GM12878 (cell line): ENCODE results near the gene SP6. TPM values are rescaled to one million over a fixed set of nuclear protein-coding genes. Genes with fewer than 3 reads are reported as not detected.

Experiments
- ATAC-seq: fragments of 200-7000 bp; cut with Tn5 transposase; 3 replicates; pipeline ENCODE4 v1.9.1; 2020; ENCODE audit warnings: mild to moderate bottlenecking, moderate library complexity
- BruUV-seq: library from RNA; stranded (reverse); fragments of 400-500 nt; replicated peaks from 2 replicates; lab custom pipeline; 2021; lab: Mats Ljungman, UMichigan
- CTCF ChIA-PET: fragments of 300-600 bp; sonication (Branson Sonifier 250); formaldehyde crosslinking; extraction: SDS; loops from one replicate; lab custom pipeline; 2021; ENCODE audit warnings: inconsistent platforms; lab: Yijun Ruan, JAX
- POLR2A ChIA-PET: fragments of 350-600 bp; formaldehyde crosslinking; extraction: SDS; loops from one replicate; lab custom pipeline; 2021; ENCODE audit warnings: inconsistent platforms; lab: Charles Lee
- RAD21 ChIA-PET: fragments of 300-600 bp; sonication (Branson Sonifier 250); formaldehyde crosslinking; loops from one replicate; lab custom pipeline; 2023; ENCODE audit warnings: antibody characterized with exemption; ENCODE audit not compliant: unreplicated experiment; lab: Charles Lee
- SMC1A ChIA-PET: fragments of 300-600 bp; sonication (Branson Sonifier 250); formaldehyde crosslinking; loops from one replicate; lab custom pipeline; 2023; ENCODE audit not compliant: unreplicated experiment, uncharacterized antibody; lab: Charles Lee
- DNase-seq: peaks from one replicate; pipeline ENCODE4 v3.0.0-alpha.2; 2011; ENCODE audit warnings: low read depth, low spot score
- FAIRE-seq: peaks from 3 replicates; lab custom pipeline; 2011; peaks lifted over from hg19 to GRCh38; lab: Jason Lieb, UNC
- H2AFZ ChIP-seq: 2 replicates; pipeline ENCODE4 v1.6.0; 2011; ENCODE audit warnings: low read depth, low read length, control low read depth; ENCODE audit not compliant: control insufficient read depth
- H3K27ac ChIP-seq: 2 replicates; pipeline ENCODE4 v1.5.1; 2011; ENCODE audit warnings: control low read depth; ENCODE audit not compliant: control insufficient read depth, insufficient read depth
- H3K27me3 ChIP-seq, 2 experiments: replicated peaks in 1 of 2; 2 replicates each; pipeline versions ENCODE4 v1.6.0 to v1.6.1; 2011; ENCODE audit warnings: low read length in 1 of 2; ENCODE audit not compliant: control insufficient read depth in 2 of 2, insufficient read depth in 2 of 2
- H3K36me3 ChIP-seq, 2 experiments: 2 replicates each; pipeline ENCODE4 v1.5.1; 2011; ENCODE audit warnings: low read length in 1 of 2; ENCODE audit not compliant: control insufficient read depth in 2 of 2, insufficient read depth in 2 of 2
- H3K4me1 ChIP-seq: 2 replicates; pipeline ENCODE4 v1.6.1; 2011; ENCODE audit warnings: mild to moderate bottlenecking, low read length, moderate library complexity, mixed read lengths; ENCODE audit not compliant: control insufficient read depth, insufficient read depth
- H3K4me2 ChIP-seq: 2 replicates; pipeline ENCODE4 v1.6.0; 2011; ENCODE audit warnings: control low read depth; ENCODE audit not compliant: control insufficient read depth, insufficient read depth
- H3K4me3 ChIP-seq: fragments of 200-600 bp; sonication (generic); 2 replicates; pipeline ENCODE4 v1.5.1; 2016
- H3K79me2 ChIP-seq: 2 replicates; pipeline ENCODE4 v1.6.0; 2011; ENCODE audit warnings: low read length; ENCODE audit not compliant: control insufficient read depth, insufficient read depth
- H3K9ac ChIP-seq: 2 replicates; pipeline ENCODE4 v1.8.0; 2011; ENCODE audit warnings: low read length, control low read depth, mixed read lengths; ENCODE audit not compliant: control insufficient read depth, insufficient read depth
- H3K9me3 ChIP-seq: replicated peaks from 3 replicates; pipeline ENCODE4 v1.5.1; 2011; ENCODE audit warnings: mild to moderate bottlenecking, low read length; ENCODE audit not compliant: control insufficient read depth, insufficient read depth
- H4K20me1 ChIP-seq: 2 replicates; pipeline ENCODE4 v1.6.0; 2011; ENCODE audit not compliant: control insufficient read depth, insufficient read depth
- BMI1 ChIP-seq: fragments of 450-650 bp; IDR thresholded peaks from 2 replicates; pipeline ENCODE4 v1.6.1; 2016; ENCODE audit warnings: mild to moderate bottlenecking, moderate library complexity, borderline replicate concordance
- CHD4 ChIP-seq: fragments of 200-600 bp; sonication (generic); IDR thresholded peaks from 2 replicates; pipeline ENCODE4 v1.6.1; 2016; ENCODE audit warnings: mild to moderate bottlenecking
- MYB ChIP-seq: fragments of 150-350 bp; IDR thresholded peaks from 2 replicates; pipeline ENCODE4 v1.6.1; 2014; ENCODE audit warnings: mild to moderate bottlenecking, low read depth, low read length, borderline replicate concordance
- NR2C1 ChIP-seq: fragments of 450-650 bp; IDR thresholded peaks from 2 replicates; pipeline ENCODE4 v1.6.1; 2017; ENCODE audit warnings: antibody characterized with exemption, mild to moderate bottlenecking, moderate library complexity
- NR2F1 ChIP-seq: fragments of 450-650 bp; conservative IDR thresholded peaks from 2 replicates; pipeline ENCODE4 v1.6.1; 2017; ENCODE audit warnings: mild to moderate bottlenecking
- POLR2AphosphoS2 ChIP-seq: IDR thresholded peaks from 2 replicates; pipeline ENCODE4 v1.6.1; 2011; ENCODE audit warnings: low read depth, mild to moderate bottlenecking, low read length, improper control_type of control experiment, moderate library complexity
- RCOR1 ChIP-seq: conservative IDR thresholded peaks from 2 replicates; pipeline ENCODE4 v1.6.1; 2012; ENCODE audit warnings: low read depth, low read length, improper control_type of control experiment
- SIN3A ChIP-seq: IDR thresholded peaks from 2 replicates; pipeline ENCODE4 v1.6.1; 2012; ENCODE audit warnings: low read depth, low read length, improper control_type of control experiment
- YY1 ChIP-seq: IDR thresholded peaks from 2 replicates; pipeline ENCODE4 v1.6.1; 2011; ENCODE audit warnings: low read depth, mild to moderate bottlenecking, low read length
- ZNF384 ChIP-seq: IDR thresholded peaks from 2 replicates; pipeline ENCODE4 v1.6.1; 2012; ENCODE audit warnings: low read depth, mild to moderate bottlenecking, low read length, improper control_type of control experiment, borderline replicate concordance
- WGBS: methylation state at CpG from one replicate; pipeline ENCODE4 v1.1.6; 2016; ENCODE audit warnings: low lambda C conversion rate; ENCODE audit not compliant: insufficient replicate concordance, insufficient coverage; ENCODE audit errors: missing lambda C conversion rate; 5-methylcytosine and 5-hydroxymethylcytosine counted together
- in situ Hi-C: fragments of 300-500 bp; cut with MboI; formaldehyde crosslinking; loops from 9 replicates; pipeline ENCODE4 v1.14.3; 2018; ENCODE audit warnings: mixed read lengths
- intact Hi-C: fragments of 100-400 bp; cut with micrococcal nuclease; formaldehyde crosslinking; loops from one replicate; pipeline ENCODE4 v1.14.2; 2022; ENCODE audit not compliant: unreplicated experiment
- polyA plus RNA-seq, 11 experiments: library from polyadenylated mRNA; depleted of rRNA in 4 of 11; unstranded in 6 of 11; stranded (reverse) in 5 of 11; fragments of >200 nt; fragmentation: Nextera tagmentation in 4 of 11; fragmentation: Illumina TruSeq in 1 of 11; extraction: Ambion mirVana in 4 of 11; extraction: Trizol in 1 of 11; gene quantifications; 1 replicate in 1 of 11; 2 replicates in 10 of 11; pipeline versions ENCODE4 v1.2.1 to v1.2.3, GENCODE V29; 2011 to 2016; ENCODE audit warnings: inconsistent platforms in 2 of 11, missing spikeins in 2 of 11, low read depth in 1 of 11
- total RNA-seq, 4 experiments: library from RNA; depleted of rRNA in 3 of 4; stranded (reverse); fragments of >200 nt in 3 of 4; fragmentation: Illumina TruSeq in 1 of 4; extraction: Trizol in 1 of 4; gene quantifications; 2 replicates each; pipeline versions ENCODE4 v1.2.1 to v1.2.3, GENCODE V29; 2013 to 2021
- TF ChIP-seq, protein P1 (sequence below): fragments of 450-650 bp; IDR thresholded peaks from 2 replicates; pipeline ENCODE4 v1.6.1; 2016; ENCODE audit warnings: mild to moderate bottlenecking, moderate library complexity, borderline replicate concordance
- TF ChIP-seq, protein P2 (sequence below): fragments of 450-650 bp; conservative IDR thresholded peaks from 2 replicates; pipeline ENCODE4 v1.6.1; 2017; ENCODE audit warnings: mild to moderate bottlenecking, moderate library complexity

Gene SP6
- total and polyA plus RNA-seq, 10 of the 15 experiments (the other 5 are each of a cell fraction or from before 2014, with no cell fraction given) = 0.05 to 0.15 (median 0.06) TPM; not detected in 7

DNA sequence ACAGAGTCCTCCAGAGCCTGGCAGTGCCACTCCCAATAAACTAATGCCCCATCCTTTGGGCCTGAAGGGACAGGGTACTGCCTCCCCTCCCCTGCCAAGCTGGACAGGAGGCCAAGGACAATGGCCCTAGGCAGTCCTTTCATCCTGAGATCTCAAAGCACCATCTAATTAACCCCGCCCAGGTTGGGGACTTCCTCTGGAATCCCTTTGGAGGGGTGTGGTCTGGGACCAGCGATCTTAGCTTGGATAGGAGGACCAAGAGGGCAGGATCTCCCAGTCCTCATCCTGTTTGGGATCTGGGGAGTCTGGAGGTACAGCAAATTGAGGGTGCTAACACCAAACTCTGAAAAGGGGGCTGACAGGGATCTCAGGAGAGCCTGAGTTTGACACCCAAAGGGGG is 18.2 kb upstream of the SP6 start:
- no peak overlapping the region for H3K9ac ChIP-seq
- WGBS = 0% methylated on average over 2 of the region's 2 CpGs
- H4K20me1 ChIP-seq = no peaks in the 10 kb centered on the region
- H3K27me3 ChIP-seq = peaks cover 0 to 7% of the 10 kb centered on the region in 2 experiments
- intact Hi-C loops = no loop called here
- ChIA-PET SMC1A (no interaction called here), CTCF (no interaction called here), POLR2A (no interaction called here), RAD21 (no interaction called here)
- TF ChIP-seq MYB (no peak), RCOR1 (no peak), NR2F1 (no peak), POLR2AphosphoS2 (no peak), NR2C1 (no peak), BMI1 (no peak), YY1 (no peak)
- ATAC-seq (no peak), FAIRE-seq (no peak), DNase-seq (no peak)
- no peaks in the 10 kb centered on the region for H3K9me3 ChIP-seq
- no peak overlapping the region for H3K4me3 ChIP-seq
- no peaks in the 10 kb centered on the region for H3K79me2 ChIP-seq
- peaks cover 6% of the 10 kb centered on the region; the same call in 1 of the 2 replicates for H3K4me1 ChIP-seq
- no TSS peak for BruUV-seq
- H3K27ac ChIP-seq = no peak overlapping the region
- no peaks in the 10 kb centered on the region for H3K36me3 ChIP-seq
- H2AFZ ChIP-seq = no peak overlapping the region
- in situ Hi-C loops = no loop called here
- no peak overlapping the region for H3K4me2 ChIP-seq

DNA sequence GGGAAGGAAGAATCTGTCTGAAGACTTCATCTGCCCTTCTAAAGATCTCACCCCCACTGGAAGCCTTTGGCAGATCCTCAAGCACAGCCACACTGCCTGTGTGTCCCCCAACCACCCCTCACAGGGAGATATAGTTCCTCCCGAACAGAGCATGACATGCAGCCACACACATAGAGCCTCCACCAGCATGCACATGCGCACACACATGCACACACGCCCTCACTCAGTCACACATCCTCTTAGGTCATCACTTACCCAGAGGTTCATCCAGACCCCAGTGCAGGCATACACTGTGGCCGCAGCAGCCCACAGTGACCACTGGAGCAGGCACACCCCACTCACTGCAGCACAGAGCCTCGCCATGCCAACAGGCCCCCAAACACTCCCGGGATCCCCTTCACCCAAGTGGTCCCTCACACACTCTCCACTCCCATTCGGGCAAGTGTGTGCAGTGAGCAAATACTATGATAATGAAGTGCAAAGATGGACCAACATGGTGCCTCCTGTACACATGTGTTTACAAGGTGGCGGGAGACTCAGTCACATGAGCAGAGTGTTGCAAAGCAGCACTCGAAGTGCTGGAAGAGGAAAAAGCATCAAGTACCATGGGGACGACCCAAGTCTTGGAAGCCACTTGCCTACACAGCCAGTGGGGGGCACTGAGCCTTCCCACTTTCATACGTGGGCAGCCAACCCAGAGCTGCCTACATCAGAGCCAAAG is 17.0 kb upstream of the SP6 start:
- RAD21 ChIA-PET = no interaction called here
- no peak overlapping the region for H3K9ac ChIP-seq
- TF ChIP-seq SIN3A = no peak
- no peak for TF ChIP-seq CHD4
- TF ChIP-seq, protein P1, sequence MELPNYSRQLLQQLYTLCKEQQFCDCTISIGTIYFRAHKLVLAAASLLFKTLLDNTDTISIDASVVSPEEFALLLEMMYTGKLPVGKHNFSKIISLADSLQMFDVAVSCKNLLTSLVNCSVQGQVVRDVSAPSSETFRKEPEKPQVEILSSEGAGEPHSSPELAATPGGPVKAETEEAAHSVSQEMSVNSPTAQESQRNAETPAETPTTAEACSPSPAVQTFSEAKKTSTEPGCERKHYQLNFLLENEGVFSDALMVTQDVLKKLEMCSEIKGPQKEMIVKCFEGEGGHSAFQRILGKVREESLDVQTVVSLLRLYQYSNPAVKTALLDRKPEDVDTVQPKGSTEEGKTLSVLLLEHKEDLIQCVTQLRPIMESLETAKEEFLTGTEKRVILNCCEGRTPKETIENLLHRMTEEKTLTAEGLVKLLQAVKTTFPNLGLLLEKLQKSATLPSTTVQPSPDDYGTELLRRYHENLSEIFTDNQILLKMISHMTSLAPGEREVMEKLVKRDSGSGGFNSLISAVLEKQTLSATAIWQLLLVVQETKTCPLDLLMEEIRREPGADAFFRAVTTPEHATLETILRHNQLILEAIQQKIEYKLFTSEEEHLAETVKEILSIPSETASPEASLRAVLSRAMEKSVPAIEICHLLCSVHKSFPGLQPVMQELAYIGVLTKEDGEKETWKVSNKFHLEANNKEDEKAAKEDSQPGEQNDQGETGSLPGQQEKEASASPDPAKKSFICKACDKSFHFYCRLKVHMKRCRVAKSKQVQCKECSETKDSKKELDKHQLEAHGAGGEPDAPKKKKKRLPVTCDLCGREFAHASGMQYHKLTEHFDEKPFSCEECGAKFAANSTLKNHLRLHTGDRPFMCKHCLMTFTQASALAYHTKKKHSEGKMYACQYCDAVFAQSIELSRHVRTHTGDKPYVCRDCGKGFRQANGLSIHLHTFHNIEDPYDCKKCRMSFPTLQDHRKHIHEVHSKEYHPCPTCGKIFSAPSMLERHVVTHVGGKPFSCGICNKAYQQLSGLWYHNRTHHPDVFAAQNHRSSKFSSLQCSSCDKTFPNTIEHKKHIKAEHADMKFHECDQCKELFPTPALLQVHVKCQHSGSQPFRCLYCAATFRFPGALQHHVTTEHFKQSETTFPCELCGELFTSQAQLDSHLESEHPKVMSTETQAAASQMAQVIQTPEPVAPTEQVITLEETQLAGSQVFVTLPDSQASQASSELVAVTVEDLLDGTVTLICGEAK = no peak
- TF ChIP-seq, protein P2, sequence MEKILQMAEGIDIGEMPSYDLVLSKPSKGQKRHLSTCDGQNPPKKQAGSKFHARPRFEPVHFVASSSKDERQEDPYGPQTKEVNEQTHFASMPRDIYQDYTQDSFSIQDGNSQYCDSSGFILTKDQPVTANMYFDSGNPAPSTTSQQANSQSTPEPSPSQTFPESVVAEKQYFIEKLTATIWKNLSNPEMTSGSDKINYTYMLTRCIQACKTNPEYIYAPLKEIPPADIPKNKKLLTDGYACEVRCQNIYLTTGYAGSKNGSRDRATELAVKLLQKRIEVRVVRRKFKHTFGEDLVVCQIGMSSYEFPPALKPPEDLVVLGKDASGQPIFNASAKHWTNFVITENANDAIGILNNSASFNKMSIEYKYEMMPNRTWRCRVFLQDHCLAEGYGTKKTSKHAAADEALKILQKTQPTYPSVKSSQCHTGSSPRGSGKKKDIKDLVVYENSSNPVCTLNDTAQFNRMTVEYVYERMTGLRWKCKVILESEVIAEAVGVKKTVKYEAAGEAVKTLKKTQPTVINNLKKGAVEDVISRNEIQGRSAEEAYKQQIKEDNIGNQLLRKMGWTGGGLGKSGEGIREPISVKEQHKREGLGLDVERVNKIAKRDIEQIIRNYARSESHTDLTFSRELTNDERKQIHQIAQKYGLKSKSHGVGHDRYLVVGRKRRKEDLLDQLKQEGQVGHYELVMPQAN = no peak
- no peak for TF ChIP-seq ZNF384

More for the DNA sequence above, 17.0 kb upstream of the SP6 start:
- H3K79me2 ChIP-seq = no peaks in the 10 kb centered on the region
- WGBS = 29% methylated on average over 11 of the region's 11 CpGs
- no peaks in the 10 kb centered on the region for H4K20me1 ChIP-seq
- ChIA-PET SMC1A (interaction anchor here (0.6 kb wide), 1 partner anchor 136 kb away, joined by 3 read pairs; no protein-coding TSS in a partner anchor), POLR2A (interaction anchor here (0.6 kb wide), 1 partner anchor 96 kb away, joined by 5 read pairs; no protein-coding TSS in a partner anchor), CTCF (interaction anchor here (0.8 kb wide), 1 partner anchor 11 kb away, joined by 3 read pairs; no protein-coding TSS in a partner anchor)
- H3K36me3 ChIP-seq = no peaks in the 10 kb centered on the region
- H2AFZ ChIP-seq = no peak overlapping the region
- H3K4me1 ChIP-seq = no peaks in the 10 kb centered on the region; the same call in 1 of the 2 replicates
- intact Hi-C loops (no loop called here), in situ Hi-C loops (no loop called here)
- H3K4me2 ChIP-seq = no peak overlapping the region
- ATAC-seq (no peak), FAIRE-seq (no peak), DNase-seq (no peak)
- no TSS peak for BruUV-seq
- H3K27me3 ChIP-seq = peaks cover 0 to 3% of the 10 kb centered on the region in 2 experiments
- no peak overlapping the region for H3K4me3 ChIP-seq
- no peaks in the 10 kb centered on the region for H3K9me3 ChIP-seq
- no peak overlapping the region for H3K27ac ChIP-seq
